H54 (cell line): Measurements from ENCODE around the gene CRABP2.

Source experiments
- DNase-seq: peaks from one replicate; pipeline ENCODE4 v3.0.0; 2011; ENCODE audit warnings: low spot score, mixed read lengths; ENCODE audit not compliant: insufficient read length
- FAIRE-seq: peaks from 3 replicates; lab custom pipeline; 2011; peaks lifted over from hg19 to GRCh38; lab: Jason Lieb, UNC
- POLR2A ChIP-seq: IDR thresholded peaks from 2 replicates; pipeline ENCODE4 v1.6.1; 2011; ENCODE audit warnings: low read depth, mild to moderate bottlenecking, low read length

Gene CRABP2

DNA sequence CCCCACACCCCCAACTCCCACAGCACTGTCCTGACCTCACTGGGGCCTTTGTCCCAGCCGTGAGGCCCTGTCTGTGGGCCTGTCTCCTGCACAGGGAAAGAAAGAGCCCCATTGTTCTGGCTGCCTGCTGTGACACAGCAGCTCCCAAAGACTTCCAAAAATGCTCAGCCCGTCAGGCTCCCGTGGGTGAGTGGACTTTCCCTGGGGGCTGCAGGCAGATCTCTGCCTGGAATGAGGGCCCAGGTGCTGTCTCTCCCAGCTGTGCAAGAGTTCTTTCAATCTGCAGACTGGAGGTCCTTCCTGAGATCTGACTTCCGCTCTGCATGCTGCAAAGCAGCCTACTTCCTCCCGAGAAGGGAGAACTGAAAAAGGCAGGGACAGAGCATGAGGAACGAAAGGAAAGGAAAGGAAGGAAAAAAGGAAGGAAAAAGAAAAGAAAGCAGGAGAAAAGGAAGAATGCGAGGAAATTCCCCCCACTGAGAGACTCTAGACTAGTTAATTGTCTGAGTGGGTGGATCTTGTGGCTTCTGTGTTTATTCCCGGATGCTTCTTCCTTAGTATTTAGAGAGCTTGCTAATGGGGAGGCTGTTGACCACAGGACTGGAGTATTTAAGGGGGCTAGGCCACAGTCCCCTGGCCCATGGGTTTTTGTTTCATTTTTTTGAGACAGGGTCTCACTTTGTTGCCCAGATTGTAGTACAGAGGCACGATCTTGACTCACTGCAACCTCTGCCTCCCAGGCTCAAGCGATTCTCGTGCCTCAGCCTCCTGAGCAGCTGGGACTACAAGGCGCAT, 43.2 kb downstream of the CRABP2 start:
- no peak for TF ChIP-seq POLR2A
- no peak for DNase-seq
- no peak for FAIRE-seq

DNA sequence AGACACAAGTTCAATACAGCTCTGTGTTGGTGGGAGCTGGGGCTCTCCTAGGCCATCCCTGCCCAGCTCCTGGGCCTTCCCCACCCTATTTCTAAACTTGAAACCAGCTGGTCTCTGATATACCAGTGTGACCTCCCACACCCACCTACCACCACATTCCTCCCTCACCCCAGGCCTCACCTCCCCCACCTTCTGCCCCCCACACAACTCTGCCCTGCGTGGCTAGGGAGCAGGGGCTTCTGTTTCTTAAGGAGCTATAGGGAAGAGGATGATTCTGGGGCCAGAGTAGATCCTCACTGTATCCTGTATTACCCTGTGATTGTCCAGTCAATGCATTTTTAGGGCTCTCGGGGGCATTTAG, 44.7 kb downstream of the CRABP2 start:
- no peak for FAIRE-seq
- DNase-seq: no peak
- no peak for TF ChIP-seq POLR2A

- TF ChIP-seq POLR2A: no peak; the same call in 1 of the 2 replicates
- FAIRE-seq (no peak), DNase-seq (peak; percentile 99)
These were observed 45.2 kb downstream of the CRABP2 start for GRCh38 chr1:156659988-156660751.

DNA sequence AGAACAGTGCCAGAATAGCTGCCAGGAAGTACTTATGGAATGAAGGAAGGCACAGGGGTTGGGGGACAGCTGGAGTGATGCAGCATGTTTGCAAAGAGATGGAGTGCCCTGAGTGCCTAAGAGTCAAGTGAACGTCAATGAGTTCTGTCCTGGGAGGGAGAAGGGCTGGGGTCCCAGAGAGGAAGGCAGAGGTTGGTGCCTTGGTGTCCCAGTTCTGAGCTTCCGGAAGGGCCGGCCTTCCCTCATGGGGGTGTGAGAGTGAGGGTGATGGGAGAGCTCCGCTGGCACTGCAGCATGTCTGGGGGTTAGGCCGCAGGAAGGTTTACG, 45.8 kb downstream of the CRABP2 start:
- FAIRE-seq (no peak), DNase-seq (no peak)
- TF ChIP-seq POLR2A: no peak; the same call in 1 of the 2 replicates

DNA sequence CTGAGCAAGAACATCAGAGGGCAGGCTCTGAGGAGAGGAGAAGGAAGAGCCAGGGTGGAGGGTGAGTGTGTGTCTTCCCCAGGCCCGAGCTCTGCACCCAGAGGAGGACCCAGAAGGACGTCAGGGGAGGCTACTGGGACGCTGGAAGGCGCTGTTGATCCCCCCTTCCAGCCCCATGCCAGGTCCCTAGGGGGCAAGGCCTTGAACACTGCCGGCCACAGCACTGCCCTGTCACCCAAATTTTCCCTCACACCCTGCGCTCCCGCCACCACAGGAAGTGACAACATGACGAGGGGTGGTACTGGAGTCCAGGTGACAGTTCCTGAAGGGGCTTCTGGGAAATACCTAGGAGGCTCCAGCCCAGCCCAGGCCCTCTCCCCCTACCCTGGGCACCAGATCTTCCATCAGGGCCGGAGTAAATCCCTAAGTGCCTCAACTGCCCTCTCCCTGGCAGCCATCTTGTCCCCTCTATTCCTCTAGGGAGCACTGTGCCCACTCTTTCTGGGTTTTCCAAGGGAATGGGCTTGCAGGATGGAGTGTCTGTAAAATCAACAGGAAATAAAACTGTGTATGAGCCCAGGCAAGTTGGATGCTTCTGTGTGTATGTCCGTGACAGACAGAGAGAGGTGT, 46.3 kb downstream of the CRABP2 start:
- FAIRE-seq: no peak
- no peak for TF ChIP-seq POLR2A
- DNase-seq: no peak

DNA sequence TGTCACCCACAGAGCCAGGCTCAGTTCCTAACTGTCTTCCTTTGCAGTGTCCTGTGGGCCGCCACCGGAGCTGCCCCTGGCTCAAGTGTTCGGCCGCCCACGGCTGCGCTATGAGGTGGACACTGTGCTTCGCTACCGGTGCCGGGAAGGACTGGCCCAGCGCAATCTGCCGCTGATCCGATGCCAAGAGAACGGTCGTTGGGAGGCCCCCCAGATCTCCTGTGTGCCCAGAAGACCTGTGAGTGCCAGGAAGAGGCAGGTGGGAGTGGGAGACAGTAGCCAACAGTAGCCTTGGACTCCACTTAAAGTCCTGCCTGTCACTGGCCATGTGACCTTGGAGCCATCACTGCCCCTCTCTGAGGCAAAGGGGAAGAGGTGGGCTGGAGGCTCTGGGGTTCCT, 46.9 kb downstream of the CRABP2 start:
- no peak for DNase-seq
- no peak for FAIRE-seq
- no peak for TF ChIP-seq POLR2A

- TF ChIP-seq POLR2A: no peak
- DNase-seq: no peak
- no peak for FAIRE-seq
These were observed 47.6 kb downstream of the CRABP2 start for GRCh38 chr1:156657741-156658319.

DNA sequence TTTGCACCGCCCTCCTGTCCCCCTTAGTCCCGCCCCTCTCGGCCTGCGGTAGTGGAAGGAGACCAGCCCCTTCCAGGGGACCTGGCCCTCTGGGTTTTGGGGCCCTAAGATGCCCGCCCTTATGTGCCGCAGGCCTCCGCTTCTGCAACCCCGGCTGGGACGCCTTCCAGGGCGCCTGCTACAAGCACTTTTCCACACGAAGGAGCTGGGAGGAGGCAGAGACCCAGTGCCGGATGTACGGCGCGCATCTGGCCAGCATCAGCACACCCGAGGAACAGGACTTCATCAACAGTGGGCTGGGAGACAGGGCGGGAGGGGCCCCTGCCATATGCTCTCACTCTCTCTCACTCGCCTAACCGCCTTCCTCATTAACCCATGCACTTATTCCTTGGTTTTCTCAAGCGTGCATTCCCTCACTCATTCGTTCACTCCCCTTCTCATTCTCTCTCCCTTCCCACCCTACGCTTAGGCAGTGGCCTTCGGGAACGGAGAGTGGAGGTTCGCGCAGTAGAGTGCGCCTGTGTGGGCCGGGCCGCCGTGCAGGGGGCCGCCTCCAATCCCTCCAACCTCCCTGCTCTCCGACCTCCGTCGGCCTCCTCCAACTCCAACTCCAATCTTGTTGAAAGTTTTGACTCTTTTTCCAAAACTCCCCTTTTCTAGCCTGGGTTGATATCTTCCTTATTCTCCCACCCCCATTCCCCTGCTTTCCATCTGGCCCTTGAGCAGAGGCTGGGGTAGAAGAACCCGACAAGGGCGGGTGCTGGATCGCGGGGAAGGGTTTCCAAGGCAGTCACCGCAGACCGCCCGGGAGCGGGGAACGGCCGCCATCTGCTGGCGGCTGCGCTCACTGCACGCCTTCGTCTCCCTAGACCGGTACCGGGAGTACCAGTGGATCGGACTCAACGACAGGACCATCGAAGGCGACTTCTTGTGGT, 48.3 kb downstream of the CRABP2 start:
- no peak for TF ChIP-seq POLR2A
- no peak for FAIRE-seq
- DNase-seq: no peak

DNA sequence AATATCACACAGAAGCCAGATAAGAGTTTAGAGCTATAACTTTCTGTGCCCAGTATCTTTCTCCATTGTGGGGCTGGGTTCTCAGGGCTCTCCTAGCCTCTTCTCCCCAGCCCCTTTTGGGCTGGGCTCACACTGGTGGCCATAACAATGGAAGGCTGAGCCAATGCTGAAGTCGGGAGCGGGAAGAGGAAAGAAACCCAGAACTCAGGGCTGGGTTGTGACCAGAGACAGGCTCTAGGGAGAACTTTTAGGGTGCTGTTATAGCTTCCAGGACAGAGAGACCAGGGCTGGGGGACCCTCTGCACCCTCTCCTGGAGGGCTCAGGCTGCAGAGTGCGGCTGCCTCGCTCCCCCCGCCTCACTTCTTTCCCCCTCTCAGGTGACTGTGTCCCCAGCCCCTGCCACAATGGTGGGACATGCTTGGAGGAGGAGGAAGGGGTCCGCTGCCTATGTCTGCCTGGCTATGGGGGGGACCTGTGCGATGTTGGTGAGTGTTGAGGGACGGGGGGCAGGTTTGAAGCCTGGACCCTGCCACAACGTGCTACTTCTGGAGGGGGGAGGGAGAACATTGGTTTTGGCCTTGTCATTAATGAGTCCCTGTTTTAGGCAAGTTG, 49.4 kb downstream of the CRABP2 start:
- no peak for FAIRE-seq
- no peak for DNase-seq
- TF ChIP-seq POLR2A: no peak

DNA sequence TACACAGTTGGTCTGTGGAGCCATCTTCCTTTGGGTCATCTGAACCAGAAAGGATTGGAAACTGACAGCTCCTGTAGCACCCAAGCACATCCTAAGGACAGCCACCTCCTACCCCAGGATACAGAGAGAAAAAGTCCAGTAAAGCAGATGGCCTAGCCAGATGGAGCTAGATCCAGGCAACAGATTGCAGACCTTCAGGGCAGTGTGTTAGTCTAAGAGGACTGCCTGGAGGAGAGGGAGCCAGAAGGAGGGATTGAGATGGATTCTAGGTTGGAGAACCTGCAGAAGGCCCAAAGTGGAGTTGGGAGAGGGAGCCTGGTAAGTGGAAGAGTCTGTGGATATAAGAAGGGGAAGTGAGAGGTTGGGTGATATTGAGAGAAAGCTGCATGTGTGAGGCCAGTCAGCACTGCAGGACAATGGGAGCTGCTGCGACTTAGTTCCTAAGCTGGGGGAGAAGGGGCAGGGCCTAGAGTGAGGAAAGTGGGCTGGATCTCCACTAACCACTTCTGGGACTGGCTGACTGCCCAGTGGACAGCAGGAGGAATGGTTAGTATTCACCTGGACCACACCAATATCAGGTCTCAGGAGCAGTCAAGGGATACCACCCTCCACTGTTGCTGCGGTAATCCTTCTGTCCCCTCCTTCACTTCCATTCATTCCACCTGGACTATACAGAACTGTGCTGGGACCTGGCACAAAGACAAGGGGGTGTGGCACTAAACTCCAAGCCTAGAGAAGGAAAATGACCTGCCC, 50.1 kb downstream of the CRABP2 start:
- DNase-seq: no peak
- no peak for TF ChIP-seq POLR2A
- no peak for FAIRE-seq

GRCh38 chr1:156654700-156655099, 50.7 kb downstream of the CRABP2 start:
- DNase-seq: no peak
- no peak for FAIRE-seq
- TF ChIP-seq POLR2A: no peak

- DNase-seq (no peak), FAIRE-seq (no peak)
- no peak for TF ChIP-seq POLR2A
These were observed 52.4 kb downstream of the CRABP2 start for GRCh38 chr1:156652992-156653355.
